Right kidney (tissue), 9 donors: ENCODE results near the gene ABHD16B.

Experiments used
- DNase-seq: peaks from one replicate; pipeline ENCODE4 v3.0.0-alpha.2; 2016
- long read RNA-seq, 8 donors: transcript quantifications; one replicate each; lab custom pipeline, GENCODE V29; 2026

The ABHD16B gene
- long read RNA-seq, donor 1, transcript ABHD16B-201 (1 exons, 1,491 nt) = major isoform, 5 of 5 reads
- long read RNA-seq, donor 1, partial matches to known transcripts = 0 of 5 reads
- long read RNA-seq, donor 1, other reads (novel, unspliced or antisense) = 0 of 5 reads
- long read RNA-seq, donor 2, partial matches to known transcripts = 0 of 3 reads
- long read RNA-seq, donor 2, other reads (novel, unspliced or antisense) = 0 of 3 reads
- long read RNA-seq, donor 3, partial matches to known transcripts = 0 of 4 reads
- long read RNA-seq, donor 3, other reads (novel, unspliced or antisense) = 0 of 4 reads
- long read RNA-seq, donor 4, partial matches to known transcripts = 0 of 4 reads
- long read RNA-seq, donor 4, other reads (novel, unspliced or antisense) = 0 of 4 reads
- long read RNA-seq, donor 5, transcript ABHD16B-201 (1 exons, 1,491 nt) = major isoform, 8 of 8 reads
- long read RNA-seq, donor 5, partial matches to known transcripts = 0 of 8 reads
- long read RNA-seq, donor 5, other reads (novel, unspliced or antisense) = 0 of 8 reads
- long read RNA-seq, donor 6, partial matches to known transcripts = 0 of 1 reads
- long read RNA-seq, donor 6, other reads (novel, unspliced or antisense) = 0 of 1 reads
- long read RNA-seq, donor 7, transcript ABHD16B-201 (1 exons, 1,491 nt) = major isoform, 11 of 11 reads
- long read RNA-seq, donor 7, partial matches to known transcripts = 0 of 11 reads
- long read RNA-seq, donor 7, other reads (novel, unspliced or antisense) = 0 of 11 reads
- long read RNA-seq, donor 8, transcript ABHD16B-201 (1 exons, 1,491 nt) = major isoform, 6 of 6 reads
- long read RNA-seq, donor 8, partial matches to known transcripts = 0 of 6 reads
- long read RNA-seq, donor 8, other reads (novel, unspliced or antisense) = 0 of 6 reads

DNA sequence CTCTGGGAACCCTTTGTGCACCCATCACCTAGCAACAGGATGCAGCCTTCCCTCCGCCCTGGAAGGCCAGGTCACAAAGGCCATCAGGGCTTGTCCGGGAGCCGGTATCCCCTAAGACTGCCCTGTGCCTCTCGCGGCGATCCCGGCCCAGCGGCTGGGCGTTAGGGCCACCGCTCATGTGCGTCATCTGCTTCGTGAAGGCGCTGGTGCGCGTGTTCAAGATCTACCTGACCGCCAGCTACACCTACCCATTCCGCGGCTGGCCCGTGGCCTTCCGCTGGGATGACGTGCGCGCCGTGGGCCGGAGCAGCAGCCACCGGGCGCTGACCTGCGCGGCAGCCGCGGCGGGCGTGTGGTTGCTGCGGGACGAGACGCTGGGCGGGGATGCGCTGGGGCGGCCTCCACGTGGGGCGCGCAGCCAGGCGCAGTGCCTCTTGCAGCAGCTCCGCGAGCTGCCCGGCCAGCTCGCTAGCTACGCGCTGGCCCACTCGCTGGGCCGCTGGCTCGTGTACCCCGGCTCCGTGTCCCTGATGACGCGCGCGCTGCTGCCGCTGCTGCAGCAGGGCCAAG, at the start of gene ABHD16B:
Gene ABHD16B, plus strand, starts transcription at position 134 of the 570 bp plus-strand sequence. Its CDS starts 43 bp downstream, at position 177.
- DNase-seq = no peak

DNA sequence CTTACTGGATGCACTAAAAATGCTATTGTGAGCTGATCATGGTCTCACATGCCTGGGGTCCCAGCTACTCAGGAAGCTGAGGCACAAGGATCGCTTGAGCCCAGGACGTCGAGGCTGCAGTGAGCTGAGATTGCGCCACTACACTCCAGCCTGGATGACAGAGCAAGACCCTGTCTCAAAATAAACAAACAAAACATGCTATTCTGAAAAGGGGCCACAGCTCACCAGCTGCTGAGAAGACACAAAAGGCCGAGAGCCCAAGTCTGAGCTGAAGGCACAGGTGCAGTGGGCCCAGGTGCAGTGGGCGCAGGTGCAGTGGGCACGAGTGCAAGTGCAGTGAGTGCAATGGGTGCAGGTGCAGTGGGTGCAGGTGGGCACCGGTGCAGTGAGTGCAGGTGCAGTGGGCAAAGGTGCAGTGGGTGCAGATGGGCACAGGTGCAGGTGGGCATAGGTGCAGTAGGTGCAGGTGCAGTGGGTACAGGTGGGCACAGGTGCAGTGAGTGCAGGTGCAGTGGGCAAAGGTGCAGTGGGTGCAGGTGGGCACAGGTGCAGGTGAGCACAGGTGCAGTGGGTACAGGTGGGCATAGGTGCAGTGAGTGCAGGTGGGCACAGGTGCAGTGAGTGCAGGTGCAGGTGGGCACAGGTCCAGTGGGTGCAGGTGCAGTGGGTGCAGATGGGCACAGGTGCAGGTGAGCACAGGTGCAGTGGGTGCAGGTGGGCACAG, 46.2 kb upstream of the ABHD16B start:
- no peak for DNase-seq

DNA sequence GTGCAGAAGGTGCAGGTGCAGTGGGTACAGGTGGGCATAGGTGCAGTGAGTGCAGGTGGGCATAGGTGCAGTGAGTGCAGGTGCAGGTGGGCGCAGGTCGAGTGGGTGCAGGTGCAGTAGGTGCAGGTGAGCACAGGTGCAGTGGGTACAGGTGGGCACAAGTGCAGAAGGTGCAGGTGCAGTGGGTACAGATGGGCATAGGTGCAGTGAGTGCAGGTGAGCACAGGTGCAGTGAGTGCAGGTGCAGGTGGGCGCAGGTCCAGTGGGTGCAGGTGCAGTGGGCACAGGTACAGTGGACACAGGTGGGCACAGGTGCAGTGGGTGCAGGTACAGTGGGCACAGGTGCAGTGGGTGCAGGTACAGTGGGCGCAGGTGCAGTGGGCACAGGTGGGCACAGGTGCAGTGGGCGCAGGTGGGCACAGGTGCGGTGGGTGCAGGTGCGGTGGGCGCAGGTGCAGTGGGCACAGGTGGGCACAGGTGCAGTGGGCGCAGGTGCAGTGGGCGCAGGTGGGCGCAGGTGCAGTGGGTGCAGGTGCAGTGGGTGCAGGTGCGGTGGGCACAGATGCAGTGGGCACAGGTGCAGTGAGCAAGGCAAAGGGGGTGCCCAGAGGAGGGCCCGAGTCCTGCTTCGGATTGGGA, 45.6 kb upstream of the ABHD16B start:
- DNase-seq = no peak

DNA sequence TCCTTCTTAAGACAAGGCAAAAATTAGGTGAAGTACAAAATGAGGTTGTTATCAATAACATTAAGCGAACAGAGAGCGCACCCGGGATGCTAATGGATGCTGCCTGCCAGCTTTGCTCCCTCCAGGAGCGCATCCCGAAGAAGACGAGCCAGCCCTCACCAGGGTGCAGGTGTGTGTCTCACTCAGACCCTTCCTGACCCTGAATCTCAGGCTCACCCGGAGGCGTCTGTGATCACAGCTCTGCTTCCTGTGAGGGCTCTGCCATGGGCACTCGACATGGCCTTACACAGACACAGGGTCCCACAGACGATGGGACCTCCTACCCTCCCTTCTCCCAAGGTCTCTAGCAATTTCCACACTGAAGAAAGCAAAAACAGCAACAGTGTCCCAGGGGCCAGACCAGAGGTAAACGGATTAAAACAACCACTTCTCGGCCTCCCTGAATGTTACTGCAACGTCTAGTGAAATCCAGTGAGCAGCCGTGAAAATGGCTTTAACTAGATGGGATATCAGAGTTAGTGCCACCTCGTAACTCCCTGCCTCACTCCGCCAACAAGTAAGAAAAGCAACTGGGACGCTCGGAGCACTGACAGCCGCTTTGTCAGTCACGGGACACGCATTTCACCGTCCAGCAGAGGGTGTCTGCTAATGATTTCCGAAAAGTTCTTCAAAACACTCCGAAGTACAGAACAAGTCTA, 41.9 kb upstream of the ABHD16B start:
- no peak for DNase-seq

DNA sequence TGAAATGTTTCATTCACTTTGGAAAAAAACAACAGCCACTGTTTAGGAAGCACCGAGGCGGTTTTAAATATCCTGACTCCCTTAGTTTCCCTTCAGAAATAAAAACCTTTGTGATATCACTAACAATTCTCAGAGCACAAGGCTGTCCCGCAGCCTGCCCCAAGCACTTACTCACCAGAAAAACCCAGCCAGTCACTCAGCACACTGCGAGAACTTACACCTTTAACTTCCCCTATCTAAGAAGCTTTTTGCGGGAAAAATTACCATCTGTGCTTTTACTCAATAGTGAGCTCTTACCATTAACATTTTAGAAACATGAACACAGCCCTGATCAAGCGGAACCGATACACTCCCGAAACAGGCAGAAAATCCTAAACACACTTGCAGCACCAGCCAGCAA, 39.5 kb upstream of the ABHD16B start:
- no peak for DNase-seq

DNA sequence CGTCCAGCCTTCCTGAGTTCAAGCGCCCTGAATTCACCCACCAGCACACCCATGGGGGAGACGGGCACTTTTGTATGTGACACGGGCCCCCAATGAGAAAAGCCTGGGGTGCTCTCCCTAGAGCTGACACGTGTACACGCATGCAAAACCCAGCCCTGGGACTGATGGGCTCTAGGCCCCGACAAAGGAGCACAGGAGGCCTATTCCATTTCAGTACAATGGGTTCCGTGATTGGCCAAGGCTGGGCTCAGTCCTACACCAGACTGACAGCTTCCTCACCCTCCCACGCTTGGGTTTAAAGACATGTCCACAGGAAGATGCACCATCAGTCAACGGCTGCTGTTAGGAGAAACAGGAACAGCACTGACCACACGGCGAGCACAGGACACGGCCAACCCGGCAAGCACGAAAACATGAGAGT, 39.0 kb upstream of the ABHD16B start:
- DNase-seq = no peak

DNA sequence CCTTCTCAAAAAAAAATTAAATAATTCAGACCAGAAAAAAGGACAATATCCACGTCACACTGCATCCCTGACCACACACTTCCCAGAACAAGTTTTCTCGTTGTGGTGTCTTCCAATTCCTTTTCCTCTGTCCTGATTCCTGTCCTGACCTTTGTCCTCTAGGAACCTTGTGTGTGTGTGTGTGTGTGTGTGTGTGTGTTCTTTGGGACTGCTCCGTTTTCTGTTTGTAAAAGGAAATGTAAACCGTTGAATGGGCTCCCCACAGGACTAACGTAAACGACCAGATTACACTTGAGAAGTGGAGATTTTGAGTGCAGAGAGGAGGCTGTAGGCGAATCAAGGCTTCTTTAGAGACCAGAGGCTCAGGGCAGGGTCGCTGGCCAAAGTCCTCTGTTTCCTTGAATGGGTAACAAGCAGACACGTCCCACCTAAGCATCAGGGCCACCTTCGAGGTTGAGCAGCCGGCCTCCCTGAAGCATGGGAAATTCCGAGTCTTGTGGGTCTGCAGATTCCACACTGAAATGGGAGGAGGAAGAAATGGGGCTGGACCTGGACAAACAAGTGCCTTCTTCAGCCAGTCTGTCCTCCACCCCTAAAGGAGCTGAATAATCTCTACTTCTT, 37.5 kb upstream of the ABHD16B start:
- no peak for DNase-seq

DNA sequence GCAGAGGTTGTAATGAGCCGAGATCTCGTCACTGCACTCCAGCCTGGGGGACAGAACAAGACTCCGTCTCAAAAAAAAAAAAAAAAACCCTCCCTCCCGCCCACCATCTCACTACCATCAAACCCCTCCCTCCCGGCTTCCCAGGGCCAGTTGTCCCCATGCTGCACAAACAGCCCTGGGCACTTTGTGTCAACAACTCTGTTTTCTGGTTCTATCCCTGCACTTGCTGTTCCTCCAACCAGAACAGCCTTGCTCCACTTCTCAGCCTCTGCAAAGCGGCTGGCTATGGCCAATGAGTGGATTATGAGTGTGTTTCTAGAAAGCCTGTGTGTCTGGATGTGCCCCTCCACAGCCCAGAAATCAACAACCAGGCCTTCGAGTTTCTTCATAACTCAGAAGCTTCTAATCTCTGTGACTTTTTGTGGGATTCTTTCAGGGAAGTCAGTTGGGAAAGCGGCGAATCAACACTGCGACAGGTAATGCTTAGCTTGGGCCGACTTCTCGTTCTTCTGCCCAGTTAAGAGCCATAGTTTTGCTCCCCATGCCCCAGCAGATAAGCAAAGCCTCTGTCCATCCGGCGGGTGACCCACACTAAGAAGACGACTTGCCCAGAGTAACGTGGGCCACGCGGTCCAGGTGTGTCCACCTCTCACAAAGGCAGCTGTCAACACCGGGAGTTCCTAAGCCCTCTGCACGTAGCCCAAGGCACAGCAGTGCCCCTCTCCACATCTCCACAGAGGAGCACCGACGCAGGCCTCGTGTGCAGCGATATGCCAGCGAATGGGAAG, 35.8 kb upstream of the ABHD16B start:
- no peak for DNase-seq

DNA sequence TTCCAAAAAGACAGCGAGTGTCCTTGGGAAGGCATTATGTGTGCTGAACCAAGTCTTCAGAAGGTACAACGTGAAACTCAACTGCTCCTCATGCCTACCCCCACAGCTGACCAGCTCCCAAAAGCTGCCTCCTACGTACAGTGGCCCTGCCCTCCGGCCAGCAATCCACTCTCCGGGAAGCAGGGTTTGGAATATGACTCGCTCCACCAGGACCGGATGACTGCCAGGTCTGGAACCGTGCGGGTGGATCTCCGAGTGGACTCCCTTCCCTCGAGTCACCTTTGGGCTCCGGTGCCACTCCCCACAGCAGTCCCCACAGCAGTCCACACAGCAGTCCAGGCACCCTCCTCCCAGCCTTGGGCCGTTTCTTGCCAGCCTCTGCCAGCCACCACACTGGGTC, 34.5 kb upstream of the ABHD16B start:
- no peak for DNase-seq

DNA sequence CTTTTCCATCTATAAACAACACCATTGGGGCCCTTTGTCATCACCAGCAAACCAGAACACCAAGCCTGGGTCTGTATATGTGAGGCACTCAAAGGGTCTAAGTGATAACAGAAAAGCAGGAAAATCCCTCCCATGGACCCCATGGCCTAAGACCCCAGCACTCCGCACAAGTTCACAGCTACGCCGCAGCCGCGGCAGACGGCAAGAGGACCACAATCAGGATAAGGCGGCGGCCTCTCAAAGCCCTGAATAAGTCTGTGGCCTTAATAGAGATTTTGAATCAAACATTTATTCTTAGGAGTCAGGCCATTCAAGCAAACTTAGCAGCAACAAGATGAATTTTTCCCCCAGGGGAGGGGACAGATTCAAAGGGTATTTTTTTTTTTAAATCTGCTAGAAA, 33.2 kb upstream of the ABHD16B start:
- DNase-seq = no peak

DNA sequence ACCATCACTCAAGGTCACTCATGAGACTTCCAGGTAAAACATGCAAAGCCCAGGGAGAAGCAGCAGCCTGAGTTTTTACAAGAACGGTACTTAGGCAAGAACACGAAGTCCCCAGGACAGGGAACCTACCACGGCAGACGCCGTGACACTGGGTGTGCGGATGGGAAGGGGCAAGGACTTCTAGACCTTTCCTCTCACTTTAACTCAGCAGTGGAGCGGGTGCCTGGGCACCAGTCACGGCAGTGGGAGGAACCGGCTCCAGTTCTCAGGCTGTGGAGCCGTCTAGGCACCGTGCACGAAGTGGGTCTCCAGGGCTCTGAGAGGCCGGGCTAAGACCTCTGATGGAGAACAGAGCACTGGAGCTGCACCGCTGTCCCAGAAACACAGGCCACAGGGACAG, 32.8 kb upstream of the ABHD16B start:
- no peak for DNase-seq

DNA sequence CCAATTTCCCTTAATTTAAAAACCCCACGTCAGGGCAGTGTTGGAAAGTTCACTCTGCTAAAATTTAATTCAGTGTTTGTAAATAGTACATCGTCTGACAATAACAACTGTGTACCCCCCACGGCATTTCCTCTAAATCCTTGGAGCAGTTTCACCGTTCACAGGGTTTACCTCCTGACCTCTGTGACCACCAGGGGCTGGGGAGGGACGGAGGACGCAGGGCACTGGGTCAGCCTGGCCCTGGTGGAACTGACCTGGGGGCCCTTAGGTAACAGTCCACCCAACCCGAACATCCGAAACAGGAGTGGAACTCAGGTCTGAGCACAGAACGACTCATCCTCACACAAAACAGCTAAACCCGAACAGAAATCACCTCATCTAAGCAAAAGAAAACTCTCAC, 32.3 kb upstream of the ABHD16B start:
- DNase-seq = no peak

DNA sequence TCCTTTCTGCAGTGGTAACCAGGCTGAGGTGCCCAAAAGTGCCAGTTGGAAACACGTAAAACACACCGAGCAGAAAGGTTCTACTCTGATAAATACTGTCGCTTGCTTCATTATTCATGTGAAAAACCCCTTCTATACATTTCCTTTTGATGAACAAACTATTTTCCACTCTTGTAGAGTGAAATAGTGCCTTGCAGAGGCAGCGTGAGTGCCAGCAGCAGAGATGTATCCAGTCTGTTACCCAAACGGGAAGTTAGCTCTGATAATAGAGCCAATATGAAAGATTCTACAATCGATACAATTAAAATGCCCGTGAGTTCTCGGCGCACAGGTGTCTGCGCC, 31.7 kb upstream of the ABHD16B start:
- no peak for DNase-seq

DNA sequence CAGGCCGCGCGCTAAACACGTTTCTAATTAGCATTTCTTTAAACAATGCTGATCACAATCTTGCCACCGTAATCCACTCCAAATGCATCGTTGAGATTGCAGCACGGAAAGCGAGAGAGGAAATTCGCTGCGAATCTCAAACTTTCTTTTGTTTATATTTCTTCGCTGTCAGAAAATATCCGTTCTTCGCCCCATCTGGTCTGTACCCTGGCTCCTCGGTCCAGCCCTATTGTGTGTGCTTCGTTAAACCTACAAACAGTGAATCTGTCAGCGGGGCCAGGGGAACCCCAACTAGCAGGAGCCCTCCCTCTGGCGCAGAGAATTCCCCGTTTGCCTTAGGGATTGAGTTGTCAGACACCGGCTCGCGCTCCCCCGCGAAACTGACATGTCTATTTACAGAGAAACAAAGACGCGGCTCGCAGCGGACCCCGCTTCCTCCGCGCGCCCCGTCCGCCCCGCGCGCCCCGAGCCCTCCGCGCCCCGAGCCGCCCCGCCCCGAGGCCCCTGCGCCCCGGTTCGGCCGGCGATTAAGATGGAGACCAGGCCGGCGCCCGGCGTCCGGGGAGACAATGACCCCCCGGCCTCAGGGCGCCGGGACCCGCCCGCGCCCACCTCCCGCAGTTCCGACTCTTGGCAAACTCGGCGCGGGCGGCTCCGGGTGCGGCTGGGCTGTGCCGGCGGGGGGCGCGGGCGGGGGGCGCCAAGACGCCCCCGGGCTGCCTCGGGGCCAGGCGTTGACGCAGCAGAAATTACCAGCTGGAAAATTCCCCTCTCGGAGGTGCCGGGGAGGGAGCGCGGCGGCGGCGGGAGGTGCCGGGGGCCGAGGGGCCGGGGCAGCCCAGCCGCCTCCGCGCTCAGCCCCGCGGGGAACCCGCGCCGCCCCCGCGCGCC, 31.1 kb upstream of the ABHD16B start:
- peak; percentile 52 for DNase-seq

DNA sequence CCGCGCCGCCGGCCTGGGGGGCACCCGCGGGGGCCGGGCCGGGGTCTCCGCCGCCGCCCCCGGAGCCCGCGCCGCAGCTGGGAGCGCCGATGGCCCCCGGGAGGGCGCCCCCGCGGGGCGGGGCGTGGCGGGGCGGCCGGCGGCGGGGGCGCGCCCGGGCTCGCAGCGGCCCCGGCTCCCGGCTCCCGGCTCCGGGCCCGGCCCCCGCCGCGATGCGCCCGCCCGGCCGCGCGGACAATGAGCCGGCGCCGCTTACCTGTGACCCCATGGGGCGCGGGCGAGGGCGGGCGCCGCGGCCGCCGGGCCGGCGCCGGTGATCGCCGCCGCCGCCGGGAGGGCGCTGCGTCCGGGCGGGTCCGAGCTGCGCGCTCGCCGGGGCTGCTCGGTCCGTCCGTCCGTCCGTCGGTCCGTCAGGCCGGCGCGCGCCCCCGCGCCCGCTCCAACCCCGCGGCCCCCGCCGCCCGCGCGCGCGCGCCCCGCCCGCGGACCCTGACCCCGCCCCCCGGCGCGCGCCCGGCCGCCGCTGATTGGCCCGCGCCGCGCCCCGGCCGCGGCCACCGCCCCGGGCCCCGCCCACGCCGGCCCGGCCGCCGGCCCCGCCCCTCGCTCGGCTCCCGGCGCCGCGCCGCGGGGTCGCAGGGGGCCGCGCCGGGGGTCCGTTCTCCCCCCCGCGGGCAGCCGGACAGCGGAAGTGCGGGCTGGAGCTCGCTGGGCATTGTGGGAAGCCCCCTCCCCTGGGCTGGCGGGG, 30.3 kb upstream of the ABHD16B start, which contains the start of gene ZBTB46:
Gene ZBTB46, minus strand, starts transcription at position 424 of the 748 bp plus-strand sequence. CDS start 40,507 bp downstream, outside the sequence.
- DNase-seq = no peak

DNA sequence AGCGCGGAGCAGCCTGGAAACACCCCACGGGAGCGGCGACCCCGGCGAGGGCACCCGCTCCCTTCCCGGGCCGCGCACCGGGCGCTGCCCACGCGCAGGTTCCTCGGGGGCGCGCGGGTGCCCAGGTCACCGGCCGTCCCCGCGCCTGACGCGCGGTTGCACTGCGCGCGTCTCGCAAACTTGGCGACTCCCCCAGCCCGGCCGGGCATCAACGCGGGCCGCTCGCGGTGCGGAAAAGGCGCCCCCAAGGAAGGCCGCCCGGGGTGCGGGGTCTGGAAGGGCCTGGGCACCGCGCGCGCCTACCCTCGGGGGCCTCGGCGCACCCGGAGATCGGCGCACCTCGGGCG, 29.7 kb upstream of the ABHD16B start:
- DNase-seq = no peak

DNA sequence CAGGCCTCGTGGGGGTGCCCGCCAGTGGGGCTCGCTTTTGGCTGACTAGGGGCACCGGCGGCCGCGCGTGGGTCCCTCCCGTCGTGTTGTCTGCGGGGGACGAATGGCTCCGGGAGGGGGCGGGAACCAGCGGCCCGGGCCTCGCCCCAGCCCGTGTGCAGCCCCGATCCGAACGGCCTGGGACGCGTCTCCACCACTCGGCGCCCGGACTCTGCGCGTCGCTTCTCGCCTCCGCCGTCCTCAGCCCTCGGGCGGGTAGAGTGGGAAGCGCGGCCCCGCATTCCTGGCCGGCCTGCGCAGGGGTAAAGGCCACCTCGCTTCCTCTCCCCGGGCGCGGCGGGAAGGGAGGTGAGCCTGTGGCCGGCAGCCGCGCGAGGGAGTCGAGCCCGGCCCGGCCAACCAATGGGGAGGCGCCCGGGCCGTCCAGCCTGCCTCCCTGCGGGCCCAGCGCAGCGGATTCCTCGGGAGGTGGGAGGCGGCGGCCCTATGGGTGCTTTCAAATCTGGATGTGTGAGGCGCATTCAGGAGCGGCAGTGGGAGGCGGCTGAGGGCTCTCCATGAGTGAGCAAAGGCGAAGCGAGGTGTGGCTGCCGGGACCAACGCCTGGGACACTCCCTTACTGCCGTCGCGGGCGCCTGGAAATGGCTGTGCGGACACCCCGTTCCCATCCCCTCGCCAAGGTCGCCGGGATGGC, 29.2 kb upstream of the ABHD16B start:
- DNase-seq = peak; percentile 91
